ENCODE measurements around the gene PHETA2. TPM values are rescaled to one million over a fixed set of nuclear protein-coding genes. Genes with fewer than 3 reads are reported as not detected.

PHETA2 gene
- total and polyA plus RNA-seq, 2 of the 8 experiments (the other 6 are each of a cell fraction or from before 2014, with no cell fraction given): 7.4 to 7.6 TPM

GRCh38 chr22:42079319-42080251 is 5.5 kb downstream of the PHETA2 start, which contains the start of gene SMDT1 (continued):
- TF ChIP-seq USF2 (IDR thresholded peaks at IDR 0.05; ENCODE audit: low read length): no peak
- peak; percentile 84; the same call in 1 of the 2 replicates for TF ChIP-seq E2F6 (IDR thresholded peaks at IDR 0.05)
- TF ChIP-seq BCL11A (IDR thresholded peaks at IDR 0.05; ENCODE audit: low read depth in 2 of 2, low read length in 2 of 2): no peak
- TF ChIP-seq POLR2A (IDR thresholded peaks at IDR 0.05; ENCODE audit: control extremely low read depth in 1 of 2, low read depth in 2 of 2, low read length in 2 of 2): peak; percentile 75 to 83
- no peak for TF ChIP-seq GTF2F1 (IDR thresholded peaks at IDR 0.05; ENCODE audit: borderline replicate concordance, low read depth, low read length)
- TF ChIP-seq MAFK (IDR thresholded peaks at IDR 0.05; ENCODE audit: low read depth, low read length): no peak
- TF ChIP-seq NRF1 (IDR thresholded peaks at IDR 0.05; ENCODE audit: low read depth, low read length): no peak
- TF ChIP-seq RFX5 (IDR thresholded peaks at IDR 0.05; ENCODE audit: borderline replicate concordance, low read depth, low read length): no peak
- peak; percentile 97 for TF ChIP-seq YY1 (IDR thresholded peaks at IDR 0.05; ENCODE audit: low read depth, low read length)
- TF ChIP-seq HDAC6 (IDR thresholded peaks at IDR 0.05; ENCODE audit: low read depth, low read length): no peak
- TF ChIP-seq ZNF274 (IDR thresholded peaks at IDR 0.05; ENCODE audit: borderline replicate concordance, extremely low read depth, low read length): no peak
- TF ChIP-seq ATF2 (IDR thresholded peaks at IDR 0.05; ENCODE audit: low read length): peak; percentile 77
- no peak for TF ChIP-seq EGR1 (IDR thresholded peaks at IDR 0.05; ENCODE audit: borderline replicate concordance, low read depth, low read length)
- TF ChIP-seq SP1 (IDR thresholded peaks at IDR 0.05; ENCODE audit: low read depth, low read length): peak; percentile 98
- TF ChIP-seq CBX5 (IDR thresholded peaks at IDR 0.05; ENCODE audit: low read depth, low read length): no peak
- no peak for TF ChIP-seq KDM1A (IDR thresholded peaks at IDR 0.05; ENCODE audit: borderline replicate concordance, low read length)
- TF ChIP-seq CREB1 (IDR thresholded peaks at IDR 0.05): peak; percentile 79
- TF ChIP-seq RAD21 (IDR thresholded peaks at IDR 0.05 in 1 of 2, conservative IDR thresholded peaks at IDR 0.05 in 1 of 2; ENCODE audit: low read depth in 2 of 2, low read length in 2 of 2): no peak
- TF ChIP-seq SP4 (IDR thresholded peaks at IDR 0.05; ENCODE audit: low read length): no peak
- no peak for TF ChIP-seq RNF2 (IDR thresholded peaks at IDR 0.05; ENCODE audit: borderline replicate concordance, low read depth, low read length, missing control alignments, poor library complexity, severe bottlenecking)

Measured in H1 (cell line).